HEK293 (cell line): ENCODE measurements around the gene C2orf76.

Experiments used
- CTCF ChIA-PET: fragments of 350-600 bp; formaldehyde crosslinking; extraction: SDS; loops from one replicate; lab custom pipeline; 2021; ENCODE audit warnings: antibody characterized with exemption; lab: Yijun Ruan, JAX
- POLR2A ChIA-PET: fragments of 300-600 bp; formaldehyde crosslinking; extraction: SDS; loops from one replicate; lab custom pipeline; 2020; ENCODE audit warnings: antibody characterized with exemption, inconsistent platforms; lab: Yijun Ruan, JAX
- H3K27ac ChIP-seq: fragments of 200-500 bp; sonication (Bioruptor generic); 2 replicates; pipeline ENCODE4 v1.5.1; 2014; ENCODE audit warnings: low read depth, low read length, control low read depth, inconsistent platforms; ENCODE audit errors: extremely low read depth
- H3K36me3 ChIP-seq, 2 experiments: fragments of 200-500 bp in 1 of 2; sonication (Bioruptor generic) in 1 of 2; 1 replicate in 1 of 2; 2 replicates in 1 of 2; pipeline ENCODE4 v1.5.1; 2014 to 2017; ENCODE audit warnings: inconsistent platforms in 2 of 2, low read length in 2 of 2; ENCODE audit not compliant: control insufficient read depth in 2 of 2, insufficient read depth in 1 of 2
- H3K4me1 ChIP-seq: fragments of 200-500 bp; sonication (Bioruptor generic); 2 replicates; pipeline ENCODE4 v1.5.1; 2014; ENCODE audit warnings: mild to moderate bottlenecking, low read length, inconsistent platforms; ENCODE audit not compliant: control insufficient read depth, insufficient read depth
- H3K4me3 ChIP-seq: 2 replicates; pipeline ENCODE4 v1.5.1; 2011; ENCODE audit warnings: low read depth, mild to moderate bottlenecking, control low read depth, low read length, moderate library complexity
- H3K9me3 ChIP-seq: fragments of 200-500 bp; sonication (Bioruptor generic); 2 replicates; pipeline ENCODE4 v1.5.1; 2014; ENCODE audit warnings: low read depth, low read length, inconsistent platforms; ENCODE audit not compliant: control insufficient read depth, insufficient read depth
- FEZF1 ChIP-seq: fragments of 450-650 bp; formaldehyde crosslinking; IDR thresholded peaks from 2 replicates; pipeline ENCODE4 v1.5.1; 2016; ENCODE audit warnings: missing biosample characterization, missing genetic modification characterization
- KLF16 ChIP-seq: fragments of 450-650 bp; formaldehyde crosslinking; IDR thresholded peaks from 2 replicates; pipeline ENCODE4 v1.5.1; 2017; ENCODE audit warnings: missing biosample characterization, missing genetic modification characterization
- ZEB2 ChIP-seq: fragments of 450-650 bp; formaldehyde crosslinking; IDR thresholded peaks from 2 replicates; pipeline ENCODE4 v1.5.1; 2016; ENCODE audit warnings: missing biosample characterization, missing genetic modification characterization
- ZFP41 ChIP-seq: fragments of 450-650 bp; formaldehyde crosslinking; IDR thresholded peaks from 2 replicates; pipeline ENCODE4 v1.5.1; 2016; ENCODE audit warnings: missing biosample characterization, missing genetic modification characterization, borderline replicate concordance
- ZFP69B ChIP-seq: fragments of 450-650 bp; formaldehyde crosslinking; IDR thresholded peaks from 2 replicates; pipeline ENCODE4 v1.5.1; 2016; ENCODE audit warnings: missing biosample characterization, missing genetic modification characterization
- ZNF112 ChIP-seq: fragments of 450-650 bp; formaldehyde crosslinking; IDR thresholded peaks from 2 replicates; pipeline ENCODE4 v1.5.0; 2017; ENCODE audit warnings: missing biosample characterization, missing genetic modification characterization
- ZNF214 ChIP-seq: fragments of 450-650 bp; formaldehyde crosslinking; IDR thresholded peaks from 2 replicates; pipeline ENCODE4 v1.5.1; 2017; ENCODE audit warnings: missing biosample characterization, mild to moderate bottlenecking, missing genetic modification characterization, borderline replicate concordance
- ZNF302 ChIP-seq: fragments of 450-650 bp; formaldehyde crosslinking; IDR thresholded peaks from 2 replicates; pipeline ENCODE4 v1.5.1; 2016; ENCODE audit warnings: missing biosample characterization, missing genetic modification characterization, low read depth
- ZNF544 ChIP-seq: fragments of 450-650 bp; formaldehyde crosslinking; IDR thresholded peaks from 2 replicates; pipeline ENCODE4 v1.5.0; 2017; ENCODE audit warnings: missing biosample characterization, missing genetic modification characterization
- ZNF600 ChIP-seq: fragments of 450-650 bp; formaldehyde crosslinking; IDR thresholded peaks from 2 replicates; pipeline ENCODE4 v1.5.1; 2016; ENCODE audit warnings: missing biosample characterization, missing genetic modification characterization
- ZNF664 ChIP-seq: fragments of 450-650 bp; formaldehyde crosslinking; IDR thresholded peaks from 2 replicates; pipeline ENCODE4 v1.5.1; 2016; ENCODE audit warnings: missing biosample characterization, missing genetic modification characterization
- ZNF777 ChIP-seq: fragments of 450-650 bp; formaldehyde crosslinking; IDR thresholded peaks from 2 replicates; pipeline ENCODE4 v1.5.1; 2017; ENCODE audit warnings: missing biosample characterization, missing genetic modification characterization, borderline replicate concordance
- TF ChIP-seq, protein P1 (sequence below): fragments of 450-650 bp; formaldehyde crosslinking; IDR thresholded peaks from 2 replicates; pipeline ENCODE4 v1.5.1; 2017; ENCODE audit warnings: missing biosample characterization, missing genetic modification characterization
- TF ChIP-seq, protein P2 (sequence below): fragments of 450-650 bp; formaldehyde crosslinking; IDR thresholded peaks from 2 replicates; pipeline ENCODE4 v1.5.1; 2016; ENCODE audit warnings: missing biosample characterization, missing genetic modification characterization
- TF ChIP-seq, protein P3 (sequence below): fragments of 450-650 bp; formaldehyde crosslinking; IDR thresholded peaks from 2 replicates; pipeline ENCODE4 v1.5.1; 2016; ENCODE audit warnings: missing biosample characterization, missing genetic modification characterization
- TF ChIP-seq, protein P4 (sequence below): fragments of 450-650 bp; IDR thresholded peaks from 2 replicates; pipeline ENCODE4 v1.5.1; 2018; ENCODE audit warnings: missing biosample characterization, mild to moderate bottlenecking, missing genetic modification characterization
- TF ChIP-seq, protein P5 (sequence below): fragments of 450-650 bp; formaldehyde crosslinking; IDR thresholded peaks from 2 replicates; pipeline ENCODE4; 2016; ENCODE audit warnings: missing biosample characterization, missing genetic modification characterization
- TF ChIP-seq, protein P6 (sequence below): fragments of 450-650 bp; formaldehyde crosslinking; IDR thresholded peaks from 2 replicates; pipeline ENCODE4 v1.5.1; 2016; ENCODE audit warnings: missing biosample characterization, missing genetic modification characterization, borderline replicate concordance

The C2orf76 gene

DNA sequence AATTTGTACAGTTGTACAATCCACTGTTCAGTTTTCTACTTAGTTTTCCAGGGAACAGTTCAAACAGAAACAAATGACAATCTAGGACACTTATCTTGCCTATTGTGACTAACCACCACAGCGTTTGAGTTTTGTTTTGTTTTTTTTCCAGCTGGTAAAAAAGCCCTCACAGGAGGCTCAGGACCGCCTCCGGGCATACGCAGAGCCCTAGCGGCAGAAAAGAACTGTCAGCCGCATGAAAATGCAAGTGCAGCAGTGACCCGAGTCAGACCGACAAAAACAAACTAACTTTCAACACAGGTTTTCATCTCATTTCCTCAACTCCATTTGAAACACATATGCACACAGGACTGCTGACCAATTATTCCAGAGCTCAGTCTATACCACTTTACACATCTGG, 74.4 kb downstream of the C2orf76 start (continued):
- TF ChIP-seq ZNF600 (tag by site-specific recombination) (no peak), ZFP41 (tag by site-specific recombination) (no peak), ZNF777 (no peak), ZNF664 (tag by site-specific recombination) (no peak)
- TF ChIP-seq, protein P1, sequence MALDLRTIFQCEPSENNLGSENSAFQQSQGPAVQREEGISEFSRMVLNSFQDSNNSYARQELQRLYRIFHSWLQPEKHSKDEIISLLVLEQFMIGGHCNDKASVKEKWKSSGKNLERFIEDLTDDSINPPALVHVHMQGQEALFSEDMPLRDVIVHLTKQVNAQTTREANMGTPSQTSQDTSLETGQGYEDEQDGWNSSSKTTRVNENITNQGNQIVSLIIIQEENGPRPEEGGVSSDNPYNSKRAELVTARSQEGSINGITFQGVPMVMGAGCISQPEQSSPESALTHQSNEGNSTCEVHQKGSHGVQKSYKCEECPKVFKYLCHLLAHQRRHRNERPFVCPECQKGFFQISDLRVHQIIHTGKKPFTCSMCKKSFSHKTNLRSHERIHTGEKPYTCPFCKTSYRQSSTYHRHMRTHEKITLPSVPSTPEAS (tag by site-specific recombination) = no peak
- TF ChIP-seq, protein P2, sequence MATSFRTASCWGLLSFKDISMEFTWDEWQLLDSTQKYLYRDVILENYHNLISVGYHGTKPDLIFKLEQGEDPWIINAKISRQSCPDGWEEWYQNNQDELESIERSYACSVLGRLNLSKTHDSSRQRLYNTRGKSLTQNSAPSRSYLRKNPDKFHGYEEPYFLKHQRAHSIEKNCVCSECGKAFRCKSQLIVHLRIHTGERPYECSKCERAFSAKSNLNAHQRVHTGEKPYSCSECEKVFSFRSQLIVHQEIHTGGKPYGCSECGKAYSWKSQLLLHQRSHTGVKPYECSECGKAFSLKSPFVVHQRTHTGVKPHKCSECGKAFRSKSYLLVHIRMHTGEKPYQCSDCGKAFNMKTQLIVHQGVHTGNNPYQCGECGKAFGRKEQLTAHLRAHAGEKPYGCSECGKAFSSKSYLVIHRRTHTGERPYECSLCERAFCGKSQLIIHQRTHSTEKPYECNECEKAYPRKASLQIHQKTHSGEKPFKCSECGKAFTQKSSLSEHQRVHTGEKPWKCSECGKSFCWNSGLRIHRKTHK (tag by site-specific recombination) = no peak

DNA sequence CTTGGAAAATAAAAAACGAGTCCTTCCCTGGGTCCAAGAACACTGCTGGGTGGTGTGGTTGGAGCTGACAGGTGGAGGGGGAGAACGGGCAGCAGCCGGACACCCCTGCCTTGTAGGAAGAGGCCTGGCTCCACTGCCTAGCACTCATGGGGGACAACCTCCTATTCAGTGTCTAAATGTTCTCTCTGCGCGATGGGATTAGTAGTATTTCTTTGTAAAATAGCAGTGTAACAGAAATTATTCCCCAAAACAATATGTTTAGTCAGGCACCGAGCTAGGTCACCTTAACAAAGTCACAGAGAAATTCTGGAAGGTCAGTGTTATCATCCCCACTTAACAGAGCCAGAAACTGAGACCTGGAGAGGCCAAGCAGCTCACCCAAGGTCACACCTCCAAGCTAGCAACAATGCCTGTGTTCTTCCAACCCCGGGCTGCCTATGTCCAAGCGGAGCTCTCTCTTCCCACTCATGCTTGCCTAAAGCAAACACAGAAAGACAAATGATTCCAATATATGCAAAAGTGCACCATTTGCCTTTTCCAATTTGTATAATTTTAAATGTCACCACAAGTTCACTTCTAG, 75.0 kb downstream of the C2orf76 start:
- POLR2A ChIA-PET = no interaction called here
- no peak overlapping the region for H3K27ac ChIP-seq
- CTCF ChIA-PET = interaction anchor here (0.7 to 3.4 kb wide), 9 partner anchors 9 to 410 kb away, joined by 3 to 33 read pairs (median 4); no protein-coding TSS in a partner anchor
- H3K4me3 ChIP-seq = no peak overlapping the region
- H3K4me1 ChIP-seq = 0 out of 2 replicates have a peak, but pooled peaks cover 3% of the 10 kb centered on the region
- no peaks in the 10 kb centered on the region for H3K36me3 ChIP-seq
- H3K9me3 ChIP-seq = no peaks in the 10 kb centered on the region
- TF ChIP-seq, protein P3, sequence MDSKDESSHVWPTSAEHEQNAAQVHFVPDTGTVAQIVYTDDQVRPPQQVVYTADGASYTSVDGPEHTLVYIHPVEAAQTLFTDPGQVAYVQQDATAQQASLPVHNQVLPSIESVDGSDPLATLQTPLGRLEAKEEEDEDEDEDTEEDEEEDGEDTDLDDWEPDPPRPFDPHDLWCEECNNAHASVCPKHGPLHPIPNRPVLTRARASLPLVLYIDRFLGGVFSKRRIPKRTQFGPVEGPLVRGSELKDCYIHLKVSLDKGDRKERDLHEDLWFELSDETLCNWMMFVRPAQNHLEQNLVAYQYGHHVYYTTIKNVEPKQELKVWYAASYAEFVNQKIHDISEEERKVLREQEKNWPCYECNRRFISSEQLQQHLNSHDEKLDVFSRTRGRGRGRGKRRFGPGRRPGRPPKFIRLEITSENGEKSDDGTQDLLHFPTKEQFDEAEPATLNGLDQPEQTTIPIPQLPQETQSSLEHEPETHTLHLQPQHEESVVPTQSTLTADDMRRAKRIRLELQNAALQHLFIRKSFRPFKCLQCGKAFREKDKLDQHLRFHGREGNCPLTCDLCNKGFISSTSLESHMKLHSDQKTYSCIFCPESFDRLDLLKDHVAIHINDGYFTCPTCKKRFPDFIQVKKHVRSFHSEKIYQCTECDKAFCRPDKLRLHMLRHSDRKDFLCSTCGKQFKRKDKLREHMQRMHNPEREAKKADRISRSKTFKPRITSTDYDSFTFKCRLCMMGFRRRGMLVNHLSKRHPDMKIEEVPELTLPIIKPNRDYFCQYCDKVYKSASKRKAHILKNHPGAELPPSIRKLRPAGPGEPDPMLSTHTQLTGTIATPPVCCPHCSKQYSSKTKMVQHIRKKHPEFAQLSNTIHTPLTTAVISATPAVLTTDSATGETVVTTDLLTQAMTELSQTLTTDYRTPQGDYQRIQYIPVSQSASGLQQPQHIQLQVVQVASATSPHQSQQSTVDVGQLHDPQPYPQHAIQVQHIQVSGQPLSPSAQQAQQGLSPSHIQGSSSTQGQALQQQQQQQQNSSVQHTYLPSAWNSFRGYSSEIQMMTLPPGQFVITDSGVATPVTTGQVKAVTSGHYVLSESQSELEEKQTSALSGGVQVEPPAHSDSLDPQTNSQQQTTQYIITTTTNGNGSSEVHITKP (tag by site-specific recombination) = no peak

DNA sequence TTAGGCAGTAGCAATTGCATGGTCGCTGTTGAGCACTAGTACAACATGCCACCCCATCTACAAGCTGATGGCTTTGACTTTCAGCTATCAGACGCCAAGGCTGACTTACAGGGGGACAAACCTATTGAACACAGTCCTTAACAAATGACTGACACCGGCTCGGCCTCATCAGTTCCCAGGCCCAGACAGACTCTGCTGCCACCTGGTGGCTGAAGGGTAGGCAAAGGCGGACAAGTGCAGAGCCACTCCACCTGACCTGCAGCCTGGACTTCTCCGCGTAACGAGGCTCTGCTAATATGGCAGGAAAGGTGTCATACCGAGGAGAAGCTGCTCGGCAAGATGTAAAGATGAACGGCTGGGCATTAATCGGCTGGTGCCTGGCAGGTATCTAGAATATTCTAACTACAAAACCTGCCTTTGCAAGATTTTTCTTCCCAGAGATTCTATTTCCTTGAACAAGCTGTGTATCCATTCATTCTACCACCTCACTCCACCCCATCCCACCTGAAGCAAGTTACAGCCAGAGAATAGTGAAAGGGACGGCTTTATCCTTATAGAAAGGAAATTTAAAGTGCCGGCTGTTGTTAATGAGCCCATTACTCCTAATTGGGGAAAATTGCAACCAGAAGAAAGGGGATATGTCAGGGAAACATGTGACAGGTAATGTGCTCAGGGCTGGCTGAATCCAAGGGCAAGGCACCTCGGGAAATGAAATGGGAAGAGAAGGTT, 75.6 kb downstream of the C2orf76 start:
- Histone ChIP-seq H3K4me1 (0 out of 2 replicates have a peak, but pooled peaks cover 3% of the 10 kb centered on the region), H3K36me3 (no peaks in the 10 kb centered on the region), H3K9me3 (no peaks in the 10 kb centered on the region), H3K4me3 (no peak overlapping the region), H3K27ac (no peak overlapping the region)
- CTCF ChIA-PET = interaction anchor here (0.7 to 3.4 kb wide), 9 partner anchors 10 to 1279 kb away, joined by 3 to 33 read pairs (median 4); no protein-coding TSS in a partner anchor
- POLR2A ChIA-PET = no interaction called here
- no peak for TF ChIP-seq ZNF112 (tag by site-specific recombination)
- no peak for TF ChIP-seq ZFP69B (tag by site-specific recombination)
- TF ChIP-seq, protein P4, sequence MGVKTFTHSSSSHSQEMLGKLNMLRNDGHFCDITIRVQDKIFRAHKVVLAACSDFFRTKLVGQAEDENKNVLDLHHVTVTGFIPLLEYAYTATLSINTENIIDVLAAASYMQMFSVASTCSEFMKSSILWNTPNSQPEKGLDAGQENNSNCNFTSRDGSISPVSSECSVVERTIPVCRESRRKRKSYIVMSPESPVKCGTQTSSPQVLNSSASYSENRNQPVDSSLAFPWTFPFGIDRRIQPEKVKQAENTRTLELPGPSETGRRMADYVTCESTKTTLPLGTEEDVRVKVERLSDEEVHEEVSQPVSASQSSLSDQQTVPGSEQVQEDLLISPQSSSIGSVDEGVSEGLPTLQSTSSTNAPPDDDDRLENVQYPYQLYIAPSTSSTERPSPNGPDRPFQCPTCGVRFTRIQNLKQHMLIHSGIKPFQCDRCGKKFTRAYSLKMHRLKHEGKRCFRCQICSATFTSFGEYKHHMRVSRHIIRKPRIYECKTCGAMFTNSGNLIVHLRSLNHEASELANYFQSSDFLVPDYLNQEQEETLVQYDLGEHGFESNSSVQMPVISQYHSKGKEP (tag by site-specific recombination) = no peak
- TF ChIP-seq, protein P5, sequence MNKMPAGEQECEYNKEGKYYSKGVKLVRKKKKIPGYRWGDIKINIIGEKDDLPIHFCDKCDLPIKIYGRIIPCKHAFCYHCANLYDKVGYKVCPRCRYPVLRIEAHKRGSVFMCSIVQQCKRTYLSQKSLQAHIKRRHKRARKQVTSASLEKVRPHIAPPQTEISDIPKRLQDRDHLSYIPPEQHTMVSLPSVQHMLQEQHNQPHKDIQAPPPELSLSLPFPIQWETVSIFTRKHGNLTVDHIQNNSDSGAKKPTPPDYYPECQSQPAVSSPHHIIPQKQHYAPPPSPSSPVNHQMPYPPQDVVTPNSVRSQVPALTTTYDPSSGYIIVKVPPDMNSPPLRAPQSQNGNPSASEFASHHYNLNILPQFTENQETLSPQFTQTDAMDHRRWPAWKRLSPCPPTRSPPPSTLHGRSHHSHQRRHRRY (tag by site-specific recombination) = no peak
- TF ChIP-seq ZNF664 (tag by site-specific recombination) = no peak
- TF ChIP-seq ZNF302 (tag by site-specific recombination) = no peak
- no peak for TF ChIP-seq FEZF1 (tag by site-specific recombination)
- no peak for TF ChIP-seq KLF16 (tag by site-specific recombination)
- no peak for TF ChIP-seq ZEB2 (tag by site-specific recombination)
- TF ChIP-seq, protein P6, sequence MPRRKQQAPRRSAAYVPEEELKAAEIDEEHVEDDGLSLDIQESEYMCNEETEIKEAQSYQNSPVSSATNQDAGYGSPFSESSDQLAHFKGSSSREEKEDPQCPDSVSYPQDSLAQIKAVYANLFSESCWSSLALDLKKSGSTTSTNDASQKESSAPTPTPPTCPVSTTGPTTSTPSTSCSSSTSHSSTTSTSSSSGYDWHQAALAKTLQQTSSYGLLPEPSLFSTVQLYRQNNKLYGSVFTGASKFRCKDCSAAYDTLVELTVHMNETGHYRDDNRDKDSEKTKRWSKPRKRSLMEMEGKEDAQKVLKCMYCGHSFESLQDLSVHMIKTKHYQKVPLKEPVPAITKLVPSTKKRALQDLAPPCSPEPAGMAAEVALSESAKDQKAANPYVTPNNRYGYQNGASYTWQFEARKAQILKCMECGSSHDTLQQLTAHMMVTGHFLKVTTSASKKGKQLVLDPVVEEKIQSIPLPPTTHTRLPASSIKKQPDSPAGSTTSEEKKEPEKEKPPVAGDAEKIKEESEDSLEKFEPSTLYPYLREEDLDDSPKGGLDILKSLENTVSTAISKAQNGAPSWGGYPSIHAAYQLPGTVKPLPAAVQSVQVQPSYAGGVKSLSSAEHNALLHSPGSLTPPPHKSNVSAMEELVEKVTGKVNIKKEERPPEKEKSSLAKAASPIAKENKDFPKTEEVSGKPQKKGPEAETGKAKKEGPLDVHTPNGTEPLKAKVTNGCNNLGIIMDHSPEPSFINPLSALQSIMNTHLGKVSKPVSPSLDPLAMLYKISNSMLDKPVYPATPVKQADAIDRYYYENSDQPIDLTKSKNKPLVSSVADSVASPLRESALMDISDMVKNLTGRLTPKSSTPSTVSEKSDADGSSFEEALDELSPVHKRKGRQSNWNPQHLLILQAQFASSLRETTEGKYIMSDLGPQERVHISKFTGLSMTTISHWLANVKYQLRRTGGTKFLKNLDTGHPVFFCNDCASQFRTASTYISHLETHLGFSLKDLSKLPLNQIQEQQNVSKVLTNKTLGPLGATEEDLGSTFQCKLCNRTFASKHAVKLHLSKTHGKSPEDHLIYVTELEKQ (tag by site-specific recombination) = no peak
- no peak for TF ChIP-seq ZNF214 (tag by site-specific recombination)
- no peak for TF ChIP-seq ZNF544 (tag by site-specific recombination)
